Subcutaneous abdominal adipose tissue (tissue), 5 donors: ENCODE data around the gene HNRNPCL4.
"Not testable (repeated sequence)": the region's sequence is repeated elsewhere in the genome, so short reads cannot be mapped to it uniquely, and the experiment has no call there.

ENCODE experiments used
- H3K27ac ChIP-seq: one replicate; pipeline ENCODE4 v1.7.0; 2013; ENCODE audit warnings: low read depth, mild to moderate bottlenecking, inconsistent platforms, low read length, moderate library complexity
- H3K27me3 ChIP-seq, 5 donors: one replicate each; pipeline ENCODE4 v1.7.0; 2013; ENCODE audit warnings: low read length in 5 of 5, inconsistent platforms in 1 of 5; ENCODE audit not compliant: control insufficient read depth in 5 of 5, insufficient read depth in 4 of 5
- H3K36me3 ChIP-seq, 5 donors: one replicate each; pipeline ENCODE4 v1.7.0; 2013; ENCODE audit warnings: low read length in 5 of 5; ENCODE audit not compliant: control insufficient read depth in 5 of 5, insufficient read depth in 5 of 5
- H3K4me1 ChIP-seq, 5 donors: one replicate each; pipeline ENCODE4 v1.7.0; 2013; ENCODE audit warnings: low read length in 5 of 5, mild to moderate bottlenecking in 3 of 5, moderate library complexity in 1 of 5; ENCODE audit not compliant: control insufficient read depth in 5 of 5, insufficient read depth in 5 of 5
- H3K4me3 ChIP-seq, 5 donors: one replicate each; pipeline ENCODE4 v1.7.0; 2013; ENCODE audit warnings: low read length in 5 of 5, low read depth in 1 of 5
- H3K9ac ChIP-seq, 5 donors: one replicate each; pipeline ENCODE4 v1.7.0; 2013; ENCODE audit warnings: low read length in 5 of 5, mild to moderate bottlenecking in 4 of 5, moderate library complexity in 3 of 5
- H3K9me3 ChIP-seq, 5 donors: one replicate each; pipeline ENCODE4 v1.7.0; 2013; ENCODE audit warnings: low read length in 5 of 5; ENCODE audit not compliant: control insufficient read depth in 5 of 5
- donor health status: healthy.
- donor health status: healthy.
- donor health status: healthy.
- donor health status: healthy.
- donor health status: healthy.

Gene HNRNPCL4

GRCh38 chr1:13165531-13165930 lies at the start of gene HNRNPCL4:
Gene HNRNPCL4, minus strand, starts transcription at chr1:13165631. Its CDS starts 164 bp downstream, at chr1:13165467.
- not testable (repeated sequence) for H3K27me3 ChIP-seq

GRCh38 chr1:13208712-13209111 lies 43.3 kb upstream of the HNRNPCL4 start:
- H3K9ac ChIP-seq, H3K4me3 ChIP-seq, H3K27me3 ChIP-seq, H3K9me3 ChIP-seq, H3K27ac ChIP-seq, H3K4me1 ChIP-seq, H3K36me3 ChIP-seq: not testable (repeated sequence)

More at GRCh38 chr1:13165531-13165930, at the start of gene HNRNPCL4:
- H3K36me3 ChIP-seq, H3K9me3 ChIP-seq, H3K4me1 ChIP-seq, H3K9ac ChIP-seq, H3K27ac ChIP-seq, H3K4me3 ChIP-seq: not testable (repeated sequence)

- H3K27me3 ChIP-seq, H3K4me1 ChIP-seq, H3K36me3 ChIP-seq, H3K4me3 ChIP-seq, H3K27ac ChIP-seq, H3K9ac ChIP-seq, H3K9me3 ChIP-seq: not testable (repeated sequence)
These were observed 35.9 kb upstream of the HNRNPCL4 start, which contains the start of gene PRAMEF13 for GRCh38 chr1:13201309-13201708. Gene PRAMEF13, minus strand, starts transcription at chr1:13201409. Its CDS starts 1,820 bp downstream, at chr1:13199589.

- not testable (repeated sequence) for H3K36me3 ChIP-seq, H3K9me3 ChIP-seq, H3K27ac ChIP-seq, H3K27me3 ChIP-seq, H3K4me3 ChIP-seq, H3K9ac ChIP-seq, H3K4me1 ChIP-seq
These were observed 6.1 kb upstream of the HNRNPCL4 start, which contains the start of gene PRAMEF9 for GRCh38 chr1:13171548-13171947. Gene PRAMEF9, plus strand, starts transcription at chr1:13171848. Its CDS starts 3,433 bp downstream, at chr1:13175281.

- not testable (repeated sequence) for H3K4me1 ChIP-seq, H3K9me3 ChIP-seq, H3K4me3 ChIP-seq, H3K36me3 ChIP-seq, H3K27ac ChIP-seq, H3K27me3 ChIP-seq, H3K9ac ChIP-seq
These were observed 9.5 kb downstream of the HNRNPCL4 start, which contains the start of gene PRAMEF26 for GRCh38 chr1:13155909-13156308. Gene PRAMEF26, minus strand, starts transcription at chr1:13156009. Its CDS starts 2,914 bp downstream, at chr1:13153095.

- H3K36me3 ChIP-seq, H3K4me3 ChIP-seq, H3K4me1 ChIP-seq, H3K27ac ChIP-seq, H3K9me3 ChIP-seq, H3K27me3 ChIP-seq, H3K9ac ChIP-seq: not testable (repeated sequence)
These were observed 48.7 kb downstream of the HNRNPCL4 start, which contains the start of gene HNRNPCL2 for GRCh38 chr1:13116754-13117153. Gene HNRNPCL2, minus strand, starts transcription at chr1:13116854. Its CDS starts 454 bp downstream, at chr1:13116400.
